DMS153 (cell line): Measurements from ENCODE around the gene DIRAS1.
"Not testable (repeated sequence)": the region's sequence is repeated elsewhere in the genome, so short reads cannot be mapped to it uniquely, and the experiment has no call there.

Experiments used
- DNase-seq: peaks from one replicate; lab custom pipeline; 2025; lab: John Stamatoyannopoulos, UW

Gene DIRAS1

GRCh38 chr19:2726904-2727639 is 5.9 kb upstream of the DIRAS1 start:
- no peak for DNase-seq

- DNase-seq, result no peak
Measured at GRCh38 chr19:2726160-2726855, 5.1 kb upstream of the DIRAS1 start.

- DNase-seq, result no peak
Measured at GRCh38 chr19:2724148-2724557, 3.0 kb upstream of the DIRAS1 start.

- no peak for DNase-seq
Measured at GRCh38 chr19:2723747-2724146, 2.6 kb upstream of the DIRAS1 start.

- DNase-seq, result no peak
Measured at GRCh38 chr19:2723345-2723715, 2.2 kb upstream of the DIRAS1 start.

- DNase-seq, result no peak
Measured at GRCh38 chr19:2722541-2723344, 1.6 kb upstream of the DIRAS1 start.

GRCh38 chr19:2721570-2722540 is 683 bp upstream of the DIRAS1 start:
- no peak for DNase-seq

- no peak for DNase-seq
Measured at GRCh38 chr19:2719920-2720776, 1.0 kb downstream of the DIRAS1 start.

- no peak for DNase-seq
Measured at GRCh38 chr19:2719232-2719735, 1.9 kb downstream of the DIRAS1 start.

GRCh38 chr19:2717638-2718541 is 3.3 kb downstream of the DIRAS1 start:
- DNase-seq, result no peak

GRCh38 chr19:2716722-2717637 is 4.2 kb downstream of the DIRAS1 start:
- no peak for DNase-seq

GRCh38 chr19:2716275-2716650 is 4.9 kb downstream of the DIRAS1 start:
- DNase-seq, result no peak

GRCh38 chr19:2715470-2716274 is 5.5 kb downstream of the DIRAS1 start:
- no peak for DNase-seq

- DNase-seq, result no peak
Measured at GRCh38 chr19:2714531-2715269, 6.5 kb downstream of the DIRAS1 start.

- DNase-seq, result not testable (repeated sequence)
Measured at GRCh38 chr19:2714102-2714501, 7.1 kb downstream of the DIRAS1 start.

- DNase-seq, result not testable (repeated sequence)
Measured at GRCh38 chr19:2713170-2713569, 8.0 kb downstream of the DIRAS1 start.

GRCh38 chr19:2711875-2712205 is 9.3 kb downstream of the DIRAS1 start:
- DNase-seq, result no peak
